NCI-H524 (cell line): Measurements from ENCODE around the gene DST.

Source experiments
- DNase-seq, 2 experiments: peaks; one replicate each; lab custom pipeline; 2025; lab: John Stamatoyannopoulos, UW

DST gene

GRCh38 chr6:56536536-56536935 lies 106.2 kb downstream of the DST start:
- no peak for DNase-seq

GRCh38 chr6:56535626-56536025 lies 107.1 kb downstream of the DST start:
- DNase-seq = no peak

- DNase-seq = no peak
Measured at GRCh38 chr6:56534680-56535419, 107.8 kb downstream of the DST start.

- DNase-seq = no peak
Measured at GRCh38 chr6:56532766-56533551, 109.7 kb downstream of the DST start.

- DNase-seq = no peak
Measured at GRCh38 chr6:56531839-56532595, 110.7 kb downstream of the DST start.

GRCh38 chr6:56529594-56530191 lies 113.0 kb downstream of the DST start:
- DNase-seq = no peak

- DNase-seq = no peak
Measured at GRCh38 chr6:56528412-56528841, 114.3 kb downstream of the DST start.

- no peak for DNase-seq
Measured at GRCh38 chr6:56527934-56528333, 114.8 kb downstream of the DST start.

- DNase-seq = no peak
Measured at GRCh38 chr6:56526860-56527544, 115.7 kb downstream of the DST start.

GRCh38 chr6:56525974-56526789 lies 116.5 kb downstream of the DST start:
- DNase-seq = peak in 1 of 2 experiments; percentile 43

- no peak for DNase-seq
Measured at GRCh38 chr6:56524891-56525703, 117.6 kb downstream of the DST start.

- no peak for DNase-seq
Measured at GRCh38 chr6:56522495-56523270, 120.0 kb downstream of the DST start.

- DNase-seq = peak in 1 of 2 experiments; percentile 44
Measured at GRCh38 chr6:56521976-56522375, 120.7 kb downstream of the DST start.

GRCh38 chr6:56521454-56521853 lies 121.2 kb downstream of the DST start:
- DNase-seq = no peak

- DNase-seq = no peak
Measured at GRCh38 chr6:56520218-56520617, 122.5 kb downstream of the DST start.

- no peak for DNase-seq
Measured at GRCh38 chr6:56518995-56519767, 123.5 kb downstream of the DST start.

- peak; percentile 53 to 82 for DNase-seq
Measured at GRCh38 chr6:56517155-56517745, 125.4 kb downstream of the DST start.

GRCh38 chr6:56516003-56516402 lies 126.7 kb downstream of the DST start:
- DNase-seq = no peak
